GM23338 (cell line): Measurements from ENCODE around the gene ZPBP2. TPM values are rescaled to one million over a fixed set of nuclear protein-coding genes. Genes with fewer than 3 reads are reported as not detected.

Experiments
- ATAC-seq: fragments of 200-7000 bp; cut with Tn5 transposase; 3 replicates; pipeline ENCODE4 v1.9.1; 2020
- DNase-seq: peaks from one replicate; pipeline ENCODE4 v3.0.0-alpha.2; 2015; ENCODE audit warnings: low spot score
- H2AFZ ChIP-seq: fragments of 200-600 bp; sonication (generic); 2 replicates; pipeline ENCODE4 v1.8.0; 2016; ENCODE audit warnings: antibody characterized with exemption, mild to moderate bottlenecking, moderate library complexity
- H3F3A ChIP-seq: fragments of 200-600 bp; sonication (generic); replicated peaks from 2 replicates; pipeline ENCODE4 v1.8.0; 2017; ENCODE audit warnings: antibody characterized with exemption, mixed run types, low read depth
- H3K27ac ChIP-seq: fragments of 200-600 bp; sonication (generic); 2 replicates; pipeline ENCODE4 v1.6.1; 2016; ENCODE audit warnings: low read depth
- H3K27me3 ChIP-seq: fragments of 200-600 bp; sonication (generic); 2 replicates; pipeline ENCODE4 v1.8.0; 2016; ENCODE audit warnings: mild to moderate bottlenecking, mixed run types, moderate library complexity; ENCODE audit not compliant: insufficient read depth
- H3K36me3 ChIP-seq: fragments of 200-600 bp; sonication (generic); 2 replicates; pipeline ENCODE4 v1.8.0; 2016; ENCODE audit warnings: mild to moderate bottlenecking; ENCODE audit not compliant: insufficient read depth
- H3K4me1 ChIP-seq: fragments of 200-600 bp; sonication (generic); 2 replicates; pipeline ENCODE4 v1.8.0; 2016; ENCODE audit warnings: mild to moderate bottlenecking, moderate library complexity; ENCODE audit not compliant: insufficient read depth
- H3K4me2 ChIP-seq: fragments of 200-600 bp; sonication (generic); 2 replicates; pipeline ENCODE4 v1.7.1; 2017; ENCODE audit warnings: mixed run types
- H3K4me3 ChIP-seq: fragments of 200-600 bp; sonication (generic); 2 replicates; pipeline ENCODE4 v1.6.1; 2016; ENCODE audit warnings: mixed run types
- H3K79me2 ChIP-seq: fragments of 200-600 bp; sonication (generic); replicated peaks from 2 replicates; pipeline ENCODE4 v1.8.0; 2017; ENCODE audit warnings: mild to moderate bottlenecking; ENCODE audit not compliant: insufficient read depth
- H3K9me2 ChIP-seq: fragments of 200-600 bp; sonication (generic); 2 replicates; pipeline ENCODE4 v1.8.0; 2017; ENCODE audit not compliant: insufficient read depth
- H4K20me1 ChIP-seq: fragments of 200-600 bp; sonication (generic); replicated peaks from 2 replicates; pipeline ENCODE4 v1.8.0; 2017; ENCODE audit warnings: mild to moderate bottlenecking; ENCODE audit not compliant: insufficient read depth
- H3K27ac Mint-ChIP-seq: 2 replicates; pipeline ENCODE4 v1.8.0; 2020; ENCODE audit warnings: inconsistent platforms, mild to moderate bottlenecking, moderate library complexity, mixed read lengths
- H3K27me3 Mint-ChIP-seq: 3 replicates; pipeline ENCODE4 v1.8.0; 2022; ENCODE audit warnings: low read depth, mild to moderate bottlenecking, moderate library complexity, mixed read lengths, inconsistent platforms; ENCODE audit not compliant: insufficient read depth, poor library complexity
- H3K36me3 Mint-ChIP-seq: 3 replicates; pipeline ENCODE4 v1.8.0; 2021; ENCODE audit warnings: low read depth, mild to moderate bottlenecking, inconsistent platforms, moderate library complexity, mixed read lengths
- H3K4me1 Mint-ChIP-seq: 3 replicates; pipeline ENCODE4 v1.8.0; 2020; ENCODE audit warnings: mild to moderate bottlenecking, inconsistent platforms, mixed read lengths
- H3K4me3 Mint-ChIP-seq: 3 replicates; pipeline ENCODE4 v1.8.0; 2021; ENCODE audit warnings: moderate library complexity, mild to moderate bottlenecking, inconsistent platforms, mixed read lengths
- H3K9me3 Mint-ChIP-seq: 3 replicates; pipeline ENCODE4 v1.8.0; 2020; ENCODE audit warnings: moderate library complexity, mild to moderate bottlenecking, inconsistent platforms, mixed read lengths
- CREB1 ChIP-seq: fragments of 250-450 bp; sonication (Bioruptor Pico); IDR thresholded peaks from 2 replicates; pipeline ENCODE4 v1.5.0; 2020; ENCODE audit warnings: low read depth, mild to moderate bottlenecking, moderate library complexity
- JUNB ChIP-seq: IDR thresholded peaks from one replicate; pipeline ENCODE4 v1.6.1; 2016; ENCODE audit warnings: antibody characterized with exemption; ENCODE audit not compliant: unreplicated experiment
- NANOG ChIP-seq: IDR thresholded peaks from 2 replicates; pipeline ENCODE4 v1.6.1; 2016; ENCODE audit warnings: antibody characterized with exemption, borderline replicate concordance
- POLR2AphosphoS5 ChIP-seq: IDR thresholded peaks from 2 replicates; pipeline ENCODE4 v1.6.1; 2016; ENCODE audit warnings: antibody characterized with exemption, low read depth
- ZNF462 ChIP-seq: fragments of 250-450 bp; sonication (Bioruptor Pico); IDR thresholded peaks from 2 replicates; pipeline ENCODE4 v1.5.0; 2020; ENCODE audit warnings: mild to moderate bottlenecking, moderate library complexity
- polyA plus RNA-seq: library from polyadenylated mRNA; unstranded; fragments of >200 nt; fragmentation: Nextera tagmentation; extraction: Ambion mirVana; gene quantifications from 2 replicates; pipeline ENCODE4 v1.2.1, GENCODE V29; 2016
- total RNA-seq: library from RNA; depleted of rRNA; stranded (reverse); fragments of >200 nt; shearing (Covaris generic); gene quantifications from 2 replicates; pipeline ENCODE4 v1.2.3, GENCODE V29; 2014
- TF ChIP-seq, protein P1 (sequence below): IDR thresholded peaks from 2 replicates; pipeline ENCODE4 v1.6.1; 2016; ENCODE audit warnings: antibody characterized with exemption

The ZPBP2 gene
- total and polyA plus RNA-seq, 2 experiments from 2014 or later, result not detected

DNA sequence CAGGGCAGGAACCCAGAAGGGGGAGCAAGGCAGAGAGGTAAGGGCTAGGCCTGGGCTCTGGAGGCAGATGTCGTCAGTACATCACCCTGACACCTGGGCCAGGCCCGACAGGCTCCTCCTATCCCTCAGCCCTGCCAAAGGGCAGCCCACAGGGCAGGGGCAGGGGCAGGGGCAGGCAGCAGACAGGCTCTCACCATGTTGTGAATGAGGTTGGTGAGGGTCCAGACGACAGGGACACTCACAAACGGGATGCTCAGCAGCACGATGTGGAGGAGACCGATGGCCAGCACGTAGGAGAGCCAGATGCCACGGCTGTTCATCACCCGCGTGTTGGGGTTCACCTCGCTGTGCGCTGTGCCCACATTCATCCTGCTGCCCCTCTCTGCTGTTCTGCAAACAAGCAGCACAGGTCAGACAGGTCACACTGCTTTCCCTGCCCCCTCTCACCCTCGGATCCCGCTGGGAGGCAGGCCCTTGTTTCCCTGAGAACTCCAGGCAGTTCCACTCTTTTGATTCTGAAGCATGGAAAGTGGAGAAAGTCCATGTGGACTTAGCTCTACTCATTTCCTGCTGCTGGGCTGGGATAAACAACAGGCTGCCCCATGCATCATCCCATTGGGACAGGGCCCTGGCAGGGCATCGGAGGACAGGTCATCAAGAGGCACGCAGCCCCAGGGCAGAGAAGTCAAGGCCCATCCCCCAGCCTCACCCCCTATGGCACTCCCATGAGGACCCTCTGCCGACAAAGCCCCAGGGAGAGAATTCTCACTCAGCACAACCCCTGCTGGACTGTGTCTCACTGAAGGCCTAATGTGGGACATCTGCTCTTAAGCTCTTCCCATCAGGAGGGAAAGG lies 56.1 kb downstream of the ZPBP2 start:
- peak overlapping the region; percentile 78; the same call in 1 of the 2 replicates for H3K27ac Mint-ChIP-seq
- H3K4me2 ChIP-seq, result peak overlapping the region; percentile 20; the same call in 1 of the 2 replicates
- no peaks in the 10 kb centered on the region for H3K9me3 Mint-ChIP-seq
- H4K20me1 ChIP-seq, result peaks cover 17% of the 10 kb centered on the region
- H3K4me1 ChIP-seq, result peaks cover 15% of the 10 kb centered on the region
- H3K4me1 Mint-ChIP-seq, result peaks cover 38% of the 10 kb centered on the region
- H3K4me3 ChIP-seq, result no peak overlapping the region
- peaks cover 35% of the 10 kb centered on the region for H3K36me3 Mint-ChIP-seq
- TF ChIP-seq POLR2AphosphoS5 (no peak), ZNF462 (CRISPR knock-in tag) (no peak), NANOG (no peak), CREB1 (CRISPR knock-in tag) (no peak), JUNB (no peak)
- TF ChIP-seq, protein P1, sequence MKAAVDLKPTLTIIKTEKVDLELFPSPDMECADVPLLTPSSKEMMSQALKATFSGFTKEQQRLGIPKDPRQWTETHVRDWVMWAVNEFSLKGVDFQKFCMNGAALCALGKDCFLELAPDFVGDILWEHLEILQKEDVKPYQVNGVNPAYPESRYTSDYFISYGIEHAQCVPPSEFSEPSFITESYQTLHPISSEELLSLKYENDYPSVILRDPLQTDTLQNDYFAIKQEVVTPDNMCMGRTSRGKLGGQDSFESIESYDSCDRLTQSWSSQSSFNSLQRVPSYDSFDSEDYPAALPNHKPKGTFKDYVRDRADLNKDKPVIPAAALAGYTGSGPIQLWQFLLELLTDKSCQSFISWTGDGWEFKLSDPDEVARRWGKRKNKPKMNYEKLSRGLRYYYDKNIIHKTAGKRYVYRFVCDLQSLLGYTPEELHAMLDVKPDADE, result no peak
- ATAC-seq, result no peak
- peaks cover 7% of the 10 kb centered on the region for H3F3A ChIP-seq
- peaks cover 5% of the 10 kb centered on the region; the same call in 1 of the 2 replicates for H3K36me3 ChIP-seq
- peak overlapping the region; percentile 55 for H3K4me3 Mint-ChIP-seq
- peaks cover 32% of the 10 kb centered on the region for H3K79me2 ChIP-seq
- no peaks in the 10 kb centered on the region for H3K9me2 ChIP-seq
- H3K27me3 ChIP-seq, result no peaks in the 10 kb centered on the region
- no peak overlapping the region for H3K27ac ChIP-seq
- no peak for DNase-seq
- no peak overlapping the region for H2AFZ ChIP-seq
- H3K27me3 Mint-ChIP-seq, result peaks cover 12% of the 10 kb centered on the region
